GM19035 (cell line): ENCODE data around the gene POLDIP2.
"Not testable (repeated sequence)": the region's sequence is repeated elsewhere in the genome, so short reads cannot be mapped to it uniquely, and the experiment has no call there.

Experiments
- ATAC-seq: cut with Tn5 transposase; IDR thresholded peaks from one replicate; pipeline ENCODE4 v1.9.1; 2021; ENCODE audit not compliant: unreplicated experiment

Gene POLDIP2

GRCh38 chr17:28338769-28339212 lies 18.5 kb downstream of the POLDIP2 start:
- ATAC-seq = not testable (repeated sequence)

GRCh38 chr17:28338056-28338768 lies 19.1 kb downstream of the POLDIP2 start:
- no peak for ATAC-seq

- ATAC-seq = peak; percentile 7
Observed at GRCh38 chr17:28335959-28336871, 21.1 kb downstream of the POLDIP2 start.

- ATAC-seq = peak; percentile 95
Observed at GRCh38 chr17:28335201-28335958, 21.9 kb downstream of the POLDIP2 start, which contains the start of the genes IFT20 and TNFAIP1. IFT20 (minus strand) TSS chr17:28335472; CDS start chr17:28331985, 3,487 bp downstream. TNFAIP1 (plus strand) TSS chr17:28335761; CDS start chr17:28339522, 3,761 bp downstream.

GRCh38 chr17:28334666-28335200 lies 22.6 kb downstream of the POLDIP2 start:
- ATAC-seq = no peak

GRCh38 chr17:28334171-28334570 lies 23.2 kb downstream of the POLDIP2 start:
- no peak for ATAC-seq

GRCh38 chr17:28333083-28333746 lies 24.1 kb downstream of the POLDIP2 start:
- no peak for ATAC-seq

DNA sequence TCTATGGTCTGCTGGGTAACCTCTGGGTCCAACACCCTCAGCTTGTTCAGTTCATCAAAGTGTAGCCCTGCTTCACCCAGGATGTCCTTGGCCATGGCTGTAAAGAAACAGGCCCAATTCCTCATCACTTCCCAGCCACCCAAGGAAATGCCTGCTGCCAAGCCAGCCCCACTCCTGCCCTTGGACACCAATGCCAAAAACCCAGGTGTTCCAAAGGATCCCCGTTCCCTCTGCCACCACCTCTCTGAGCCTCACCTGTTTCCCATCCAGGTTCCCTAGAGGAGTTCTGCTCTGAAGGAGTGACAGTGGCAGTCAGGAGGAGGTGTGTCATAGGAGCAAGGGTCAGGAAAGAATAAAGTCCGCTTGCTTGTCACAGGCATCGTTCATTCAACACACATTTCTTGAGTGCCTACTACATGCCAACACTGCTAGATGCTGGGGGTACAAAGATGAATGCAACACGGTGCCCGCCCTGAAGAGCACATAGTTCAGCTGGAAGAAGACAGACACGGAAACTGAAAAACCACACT lies 25.4 kb downstream of the POLDIP2 start:
- ATAC-seq = no peak

GRCh38 chr17:28330671-28331070 lies 26.7 kb downstream of the POLDIP2 start:
- ATAC-seq = no peak

GRCh38 chr17:28328325-28328724 lies 29.0 kb downstream of the POLDIP2 start:
- ATAC-seq = no peak

DNA sequence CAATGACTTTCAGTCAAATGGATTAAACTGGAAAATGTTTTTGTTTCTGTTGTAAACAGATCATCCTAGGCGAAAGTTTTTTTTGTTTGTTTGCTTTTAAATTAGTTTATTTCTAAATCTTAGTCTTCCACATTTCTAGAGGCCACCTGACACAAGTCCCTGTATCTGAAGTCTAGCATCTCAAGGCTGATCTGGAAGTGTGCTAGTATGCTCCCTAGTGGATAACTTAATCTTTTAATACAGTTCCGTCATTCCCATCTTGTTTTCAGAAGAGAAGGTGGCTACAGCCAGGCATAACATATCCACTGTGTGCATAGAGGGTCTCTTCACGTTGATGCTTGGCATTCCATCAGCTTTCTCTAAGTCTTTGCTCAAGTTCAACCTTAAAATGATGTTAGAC lies 29.6 kb downstream of the POLDIP2 start:
- ATAC-seq = no peak

- peak; percentile 58 for ATAC-seq
Observed at GRCh38 chr17:28327031-28327607, 30.2 kb downstream of the POLDIP2 start.

- no peak for ATAC-seq
Observed at GRCh38 chr17:28326114-28326513, 31.2 kb downstream of the POLDIP2 start.

DNA sequence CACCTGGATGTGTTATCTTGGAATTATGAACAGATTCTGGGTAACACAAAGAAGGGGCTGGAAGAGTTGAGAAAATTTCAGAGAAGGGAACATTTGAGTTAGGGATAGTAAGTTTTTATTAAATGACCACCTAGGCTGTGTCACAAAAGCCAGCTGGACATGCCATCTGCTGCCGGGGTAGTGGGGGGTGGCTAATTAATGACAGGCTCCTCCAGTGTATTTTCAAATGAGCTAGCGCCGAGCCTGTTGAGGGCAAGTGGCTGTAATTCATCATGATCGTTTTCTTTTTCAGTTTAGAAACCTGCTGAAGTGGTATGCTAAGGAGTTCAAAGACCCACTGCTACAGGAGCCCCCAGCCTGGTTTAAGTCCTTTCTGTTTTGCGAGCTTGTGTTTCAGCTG lies 32.1 kb downstream of the POLDIP2 start:
- ATAC-seq = no peak

GRCh38 chr17:28324781-28325180 lies 32.5 kb downstream of the POLDIP2 start:
- ATAC-seq = no peak

DNA sequence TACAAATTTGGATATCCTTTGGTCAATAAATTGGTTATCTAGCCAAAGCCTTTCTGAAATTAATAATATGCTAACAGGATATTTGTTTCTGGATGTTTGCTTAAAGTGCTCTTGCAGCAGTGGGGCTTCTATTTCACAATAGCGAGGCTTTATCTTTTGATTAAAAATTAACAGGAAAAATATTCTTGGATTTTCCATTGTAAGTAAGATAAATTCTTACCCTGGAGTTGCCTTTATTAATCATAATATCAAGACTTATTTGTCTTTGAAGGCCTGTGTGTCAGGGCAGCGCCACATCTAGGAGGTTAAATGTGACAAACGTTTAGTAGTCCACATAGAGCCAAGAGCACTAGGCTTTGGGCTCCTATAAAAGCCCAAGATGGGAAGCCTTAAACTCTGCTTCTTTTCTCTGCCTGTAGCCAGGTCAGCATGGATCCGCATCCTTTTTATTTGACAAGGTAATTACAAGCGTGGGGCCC lies 33.0 kb downstream of the POLDIP2 start:
- ATAC-seq = no peak

- no peak for ATAC-seq
Observed at GRCh38 chr17:28320215-28321061, 36.9 kb downstream of the POLDIP2 start.

DNA sequence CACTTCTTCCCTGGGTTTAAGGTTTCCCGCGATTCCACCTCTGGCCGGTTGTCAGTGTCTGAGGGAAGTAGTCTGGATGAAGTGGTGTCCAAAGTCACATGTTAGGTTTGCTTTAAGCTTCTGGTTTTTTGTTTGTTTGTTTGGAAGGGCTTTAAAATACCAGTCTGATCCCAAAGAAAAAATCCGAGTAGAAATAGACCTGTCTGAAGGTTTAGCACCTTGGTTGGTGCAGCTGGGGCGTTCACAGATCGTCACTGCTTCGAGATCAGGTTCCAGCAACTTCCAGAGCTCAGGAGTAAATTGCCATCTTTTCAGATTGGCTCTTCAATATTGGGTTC lies 37.8 kb downstream of the POLDIP2 start:
- no peak for ATAC-seq
